SK-N-SH (cell line): ENCODE measurements around the gene WFDC10A.

Experiments
- CTCF ChIP-seq: fragments of 200-600 bp; sonication (generic); IDR thresholded peaks from 2 replicates; pipeline ENCODE4 v1.6.1; 2017; ENCODE audit warnings: antibody characterized with exemption, mild to moderate bottlenecking, moderate library complexity
- EP300 ChIP-seq, 2 experiments: IDR thresholded peaks; 2 replicates each; pipeline versions ENCODE4 v1.4.0 to v1.6.1; 2012; ENCODE audit warnings: borderline replicate concordance in 1 of 2, low read depth in 1 of 2, low read length in 1 of 2
- JUND ChIP-seq: IDR thresholded peaks from 2 replicates; pipeline ENCODE4 v1.4.0; 2012
- NRF1 ChIP-seq: IDR thresholded peaks from 2 replicates; pipeline ENCODE4 v1.6.1; 2012; ENCODE audit warnings: low read depth, mild to moderate bottlenecking, low read length
- POLR2AphosphoS5 ChIP-seq: IDR thresholded peaks from 2 replicates; pipeline ENCODE4 v1.6.1; 2012; ENCODE audit warnings: low read depth, low read length
- RCOR1 ChIP-seq: fragments of 150-350 bp; IDR thresholded peaks from 2 replicates; pipeline ENCODE4 v1.6.1; 2017; ENCODE audit warnings: antibody characterized with exemption, low read length
- REST ChIP-seq: IDR thresholded peaks from 2 replicates; pipeline ENCODE4 v1.6.1; 2012; ENCODE audit warnings: mild to moderate bottlenecking, low read depth, low read length, moderate library complexity
- RFX5 ChIP-seq: IDR thresholded peaks from 2 replicates; pipeline ENCODE4 v1.6.1; 2012; ENCODE audit warnings: mild to moderate bottlenecking, improper control_type of control experiment, low read length
- TCF12 ChIP-seq: IDR thresholded peaks from 2 replicates; pipeline ENCODE4 v1.4.0; 2012
- TEAD4 ChIP-seq: IDR thresholded peaks from 2 replicates; pipeline ENCODE4 v1.4.0; 2012; ENCODE audit warnings: mild to moderate bottlenecking, borderline replicate concordance; ENCODE audit not compliant: insufficient read depth

GRCh38 chr20:45679650-45680049 is 50.1 kb downstream of the WFDC10A start:
- no peak for TF ChIP-seq CTCF
- TF ChIP-seq RFX5 = no peak
- TF ChIP-seq EP300 (IDR thresholded peaks at IDR 0.05; ENCODE audit: borderline replicate concordance in 1 of 2, low read depth in 1 of 2, low read length in 1 of 2) = no peak
- TF ChIP-seq JUND = no peak
- TF ChIP-seq NRF1 = no peak
- TF ChIP-seq TCF12 = no peak
- TF ChIP-seq RCOR1 = no peak
- no peak for TF ChIP-seq TEAD4
- TF ChIP-seq POLR2AphosphoS5 = no peak
- no peak for TF ChIP-seq REST
